ENCODE data around the gene SLC15A3.

Gene SLC15A3

DNA sequence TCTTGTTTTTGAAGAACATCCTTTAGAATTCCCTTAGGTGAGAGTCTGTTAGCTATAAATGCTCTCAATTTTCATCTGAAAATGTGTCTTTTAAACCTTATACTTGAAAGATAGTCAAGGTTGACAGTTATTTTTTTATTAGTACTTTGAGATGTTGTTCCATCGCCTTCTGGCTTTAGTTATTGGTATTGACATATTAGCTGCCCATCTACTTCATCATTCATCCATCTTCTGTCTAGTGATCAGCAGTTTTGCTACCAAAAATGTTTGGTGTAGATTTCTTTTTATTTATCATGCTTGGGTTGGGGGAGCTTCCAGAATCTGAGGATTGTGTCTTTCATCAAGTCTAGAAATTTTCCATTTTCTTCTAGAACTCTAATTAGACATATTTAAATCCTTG is 16.2 kb upstream of the SLC15A3 start:
- no peaks in the 10 kb centered on the region for H3K4me1 ChIP-seq (ENCODE audit: control insufficient read depth, insufficient read depth, low read length)
- H3K4me3 ChIP-seq (ENCODE audit: low read depth, low read length): no peak overlapping the region
- TF ChIP-seq ZNF558 (tag by site-specific recombination; IDR thresholded peaks at IDR 0.05): 0 out of 2 replicates have a peak, but pooled peaks have one; percentile 56
- TF ChIP-seq SETDB1 (IDR thresholded peaks at IDR 0.05; ENCODE audit: insufficient read length, low read length): peak; percentile 61
- no peak for TF ChIP-seq ZSCAN23 (tag by site-specific recombination; IDR thresholded peaks at IDR 0.05)
- POLR2A ChIA-PET: no interaction called here
- H3K36me3 ChIP-seq (ENCODE audit: control insufficient read depth in 2 of 2, insufficient read depth in 1 of 2, low read length in 2 of 2): no peaks in the 10 kb centered on the region
- CTCF ChIA-PET: interaction anchor here (0.6 kb wide), 1 partner anchor 28 kb away, joined by 3 read pairs; no protein-coding TSS in a partner anchor
- H3K9me3 ChIP-seq (ENCODE audit: control insufficient read depth, insufficient read depth, low read depth, low read length): no peaks in the 10 kb centered on the region
- no peak overlapping the region for H3K27ac ChIP-seq (ENCODE audit: extremely low read depth, low read depth, low read length)

- ChIA-PET CTCF (interaction anchor here (0.6 to 2.0 kb wide), 7 partner anchors 27 to 1173 kb away, joined by 3 to 7 read pairs (median 5); partner anchors contain the start of gene TMEM109), POLR2A (no interaction called here)
- no peaks in the 10 kb centered on the region for H3K9me3 ChIP-seq (ENCODE audit: control insufficient read depth, insufficient read depth, low read depth, low read length)
- H3K4me1 ChIP-seq (ENCODE audit: control insufficient read depth, insufficient read depth, low read length): no peaks in the 10 kb centered on the region
- no peaks in the 10 kb centered on the region for H3K36me3 ChIP-seq (ENCODE audit: control insufficient read depth in 2 of 2, insufficient read depth in 1 of 2, low read length in 2 of 2)
- H3K4me3 ChIP-seq (ENCODE audit: low read depth, low read length): no peak overlapping the region
- no peak overlapping the region for H3K27ac ChIP-seq (ENCODE audit: extremely low read depth, low read depth, low read length)
- TF ChIP-seq ZNF639 (tag by site-specific recombination; IDR thresholded peaks at IDR 0.05) (no peak), ZNF830 (tag by site-specific recombination; IDR thresholded peaks at IDR 0.05; ENCODE audit: low read depth) (no peak), RBAK (tag by site-specific recombination; IDR thresholded peaks at IDR 0.05) (no peak), ZNF76 (tag by site-specific recombination; IDR thresholded peaks at IDR 0.05; ENCODE audit: borderline replicate concordance, low read depth) (no peak), ZFP3 (tag by site-specific recombination; IDR thresholded peaks at IDR 0.05; ENCODE audit: low read depth) (no peak), PRDM2 (tag by site-specific recombination; IDR thresholded peaks at IDR 0.05; ENCODE audit: borderline replicate concordance) (no peak), ZNF223 (tag by site-specific recombination; IDR thresholded peaks at IDR 0.05) (no peak), ZFHX2 (tag by site-specific recombination; conservative IDR thresholded peaks at IDR 0.05) (no peak), ZBTB11 (tag by site-specific recombination; conservative IDR thresholded peaks at IDR 0.05; ENCODE audit: low read depth) (no peak), ZNF514 (tag by site-specific recombination; IDR thresholded peaks at IDR 0.05) (no peak), ZNF677 (tag by site-specific recombination; IDR thresholded peaks at IDR 0.05) (no peak), ZNF777 (tag by site-specific recombination; IDR thresholded peaks at IDR 0.05; ENCODE audit: borderline replicate concordance) (no peak), ZNF157 (tag by site-specific recombination; IDR thresholded peaks at IDR 0.05) (no peak), HOXA7 (CRISPR knock-in tag; IDR thresholded peaks at IDR 0.05; ENCODE audit: borderline replicate concordance) (no peak), ZNF704 (tag by site-specific recombination; IDR thresholded peaks at IDR 0.05) (no peak)
- TF ChIP-seq, protein P1, sequence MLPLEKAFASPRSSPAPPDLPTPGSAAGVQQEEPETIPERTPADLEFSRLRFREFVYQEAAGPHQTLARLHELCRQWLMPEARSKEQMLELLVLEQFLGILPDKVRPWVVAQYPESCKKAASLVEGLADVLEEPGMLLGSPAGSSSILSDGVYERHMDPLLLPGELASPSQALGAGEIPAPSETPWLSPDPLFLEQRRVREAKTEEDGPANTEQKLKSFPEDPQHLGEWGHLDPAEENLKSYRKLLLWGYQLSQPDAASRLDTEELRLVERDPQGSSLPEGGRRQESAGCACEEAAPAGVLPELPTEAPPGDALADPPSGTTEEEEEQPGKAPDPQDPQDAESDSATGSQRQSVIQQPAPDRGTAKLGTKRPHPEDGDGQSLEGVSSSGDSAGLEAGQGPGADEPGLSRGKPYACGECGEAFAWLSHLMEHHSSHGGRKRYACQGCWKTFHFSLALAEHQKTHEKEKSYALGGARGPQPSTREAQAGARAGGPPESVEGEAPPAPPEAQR (tag by site-specific recombination; IDR thresholded peaks at IDR 0.05): no peak
- TF ChIP-seq, protein P2, sequence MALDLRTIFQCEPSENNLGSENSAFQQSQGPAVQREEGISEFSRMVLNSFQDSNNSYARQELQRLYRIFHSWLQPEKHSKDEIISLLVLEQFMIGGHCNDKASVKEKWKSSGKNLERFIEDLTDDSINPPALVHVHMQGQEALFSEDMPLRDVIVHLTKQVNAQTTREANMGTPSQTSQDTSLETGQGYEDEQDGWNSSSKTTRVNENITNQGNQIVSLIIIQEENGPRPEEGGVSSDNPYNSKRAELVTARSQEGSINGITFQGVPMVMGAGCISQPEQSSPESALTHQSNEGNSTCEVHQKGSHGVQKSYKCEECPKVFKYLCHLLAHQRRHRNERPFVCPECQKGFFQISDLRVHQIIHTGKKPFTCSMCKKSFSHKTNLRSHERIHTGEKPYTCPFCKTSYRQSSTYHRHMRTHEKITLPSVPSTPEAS (tag by site-specific recombination; IDR thresholded peaks at IDR 0.05): no peak
These were observed 14.9 kb upstream of the SLC15A3 start for GRCh38 chr11:60966890-60967289.

Measured in HEK293 (cell line).